ENCODE results near the gene SNX33.

SNX33 gene

GRCh38 chr15:75646944-75647364 lies 758 bp upstream of the SNX33 start:
- no peak for TF ChIP-seq CTCF (IDR thresholded peaks at IDR 0.05; ENCODE audit: unreplicated experiment in 3 of 3)
- Mint-ChIP-seq H3K4me3 (peak overlapping the region; percentile 93 to 96 (median 93)), H3K36me3 (ENCODE audit: low read depth) (peaks cover 19% of the 10 kb centered on the region), H3K9me3 (no peaks in the 10 kb centered on the region), H3K27ac (peak overlapping the region; percentile 67 to 79 (median 72)), H3K27me3 (ENCODE audit: low read depth) (peaks cover 6% of the 10 kb centered on the region), H3K4me1 (peaks cover 42% of the 10 kb centered on the region)

- H3K27me3 Mint-ChIP-seq (ENCODE audit: low read depth), result peaks cover 6% of the 10 kb centered on the region
- H3K27ac Mint-ChIP-seq, result peak overlapping the region; percentile 86 to 96 (median 94)
- no peaks in the 10 kb centered on the region for H3K9me3 Mint-ChIP-seq
- H3K4me1 Mint-ChIP-seq, result peaks cover 57% of the 10 kb centered on the region
- H3K36me3 Mint-ChIP-seq (ENCODE audit: low read depth), result peaks cover 19% of the 10 kb centered on the region
- H3K4me3 Mint-ChIP-seq, result peak overlapping the region; percentile 95 to 97 (median 96)
- TF ChIP-seq CTCF (IDR thresholded peaks at IDR 0.05; ENCODE audit: unreplicated experiment in 3 of 3), result no peak
These were observed 666 bp downstream of the SNX33 start for GRCh38 chr15:75648156-75649000.

GRCh38 chr15:75649045-75649761 lies 1.5 kb downstream of the SNX33 start:
- no peak for TF ChIP-seq CTCF (IDR thresholded peaks at IDR 0.05; ENCODE audit: unreplicated experiment in 3 of 3)
- H3K4me3 Mint-ChIP-seq, result peak overlapping the region; percentile 95 to 97 (median 96)
- H3K4me1 Mint-ChIP-seq, result peaks cover 60% of the 10 kb centered on the region
- no peaks in the 10 kb centered on the region for H3K9me3 Mint-ChIP-seq
- peaks cover 6% of the 10 kb centered on the region for H3K27me3 Mint-ChIP-seq (ENCODE audit: low read depth)
- peak overlapping the region; percentile 86 to 96 (median 94) for H3K27ac Mint-ChIP-seq
- peaks cover 19% of the 10 kb centered on the region for H3K36me3 Mint-ChIP-seq (ENCODE audit: low read depth)

DNA sequence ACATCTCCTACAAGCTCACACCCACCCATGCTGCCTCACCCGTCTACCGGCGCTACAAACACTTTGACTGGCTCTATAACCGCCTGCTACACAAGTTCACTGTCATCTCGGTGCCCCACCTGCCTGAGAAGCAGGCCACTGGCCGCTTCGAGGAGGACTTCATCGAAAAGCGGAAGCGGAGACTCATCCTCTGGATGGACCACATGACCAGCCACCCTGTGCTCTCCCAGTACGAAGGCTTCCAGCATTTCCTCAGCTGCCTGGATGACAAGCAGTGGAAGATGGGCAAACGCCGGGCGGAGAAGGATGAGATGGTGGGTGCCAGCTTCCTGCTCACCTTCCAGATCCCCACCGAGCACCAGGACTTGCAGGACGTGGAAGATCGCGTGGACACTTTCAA lies 2.1 kb downstream of the SNX33 start:
- peak overlapping the region; percentile 1 to 41 (median 12) for H3K27ac Mint-ChIP-seq
- peaks cover 60% of the 10 kb centered on the region for H3K4me1 Mint-ChIP-seq
- H3K27me3 Mint-ChIP-seq (ENCODE audit: low read depth), result peaks cover 6% of the 10 kb centered on the region
- no peak for TF ChIP-seq CTCF (IDR thresholded peaks at IDR 0.05; ENCODE audit: unreplicated experiment in 3 of 3)
- H3K9me3 Mint-ChIP-seq, result no peaks in the 10 kb centered on the region
- peak overlapping the region; percentile 95 to 97 (median 96) for H3K4me3 Mint-ChIP-seq
- H3K36me3 Mint-ChIP-seq (ENCODE audit: low read depth), result peaks cover 19% of the 10 kb centered on the region

DNA sequence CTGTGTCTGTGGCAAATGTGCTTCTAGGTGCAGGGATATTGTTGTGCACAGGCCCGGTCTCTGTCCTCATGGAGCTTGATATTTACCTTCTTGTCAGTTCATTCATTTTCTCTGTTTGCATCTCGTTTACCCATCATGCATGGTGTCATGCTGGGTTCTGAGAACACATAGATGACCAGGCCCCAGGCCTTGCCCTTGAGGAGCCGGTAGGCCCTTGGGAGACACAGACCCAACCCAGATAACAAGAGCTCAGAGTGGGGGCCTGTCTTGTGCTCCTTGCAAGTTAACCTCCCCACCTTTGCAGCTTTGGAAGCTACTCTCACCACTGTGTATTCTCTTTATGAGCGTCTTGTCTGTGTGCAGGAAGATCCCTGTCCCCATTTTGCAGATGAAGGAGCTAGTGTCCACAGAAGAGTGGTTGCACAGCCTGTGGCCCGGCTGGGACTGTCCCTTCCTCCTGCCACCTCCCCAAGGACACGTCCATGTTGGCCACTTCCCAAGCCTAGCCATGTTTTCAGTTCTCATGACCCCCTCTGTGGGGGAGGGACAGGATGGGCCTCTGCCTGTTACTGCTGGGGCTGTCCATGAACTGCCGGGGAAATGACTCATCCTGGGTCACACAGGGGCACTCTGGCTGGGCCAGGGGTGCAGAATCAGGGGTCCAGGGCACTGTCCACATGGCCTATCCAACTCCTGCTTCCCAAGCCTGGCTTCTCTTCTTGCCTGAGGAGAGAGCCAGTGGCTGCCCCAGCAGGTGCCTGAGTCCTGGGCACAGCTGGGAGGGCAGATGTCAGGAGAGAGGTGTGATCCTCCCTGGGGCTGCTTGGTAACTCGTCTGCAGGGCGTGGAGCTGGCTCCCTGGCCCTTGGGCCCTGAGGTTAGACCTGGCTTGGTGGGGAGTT lies 3.4 kb downstream of the SNX33 start:
- no peak for TF ChIP-seq CTCF (IDR thresholded peaks at IDR 0.05; ENCODE audit: unreplicated experiment in 3 of 3)
- peak overlapping the region; percentile 7 to 73 (median 62) for H3K27ac Mint-ChIP-seq
- H3K9me3 Mint-ChIP-seq, result no peaks in the 10 kb centered on the region
- H3K4me3 Mint-ChIP-seq, result peak overlapping the region; percentile 95 to 97 (median 96)
- peaks cover 21% of the 10 kb centered on the region for H3K36me3 Mint-ChIP-seq (ENCODE audit: low read depth)
- H3K27me3 Mint-ChIP-seq (ENCODE audit: low read depth), result peaks cover 4% of the 10 kb centered on the region
- peaks cover 60% of the 10 kb centered on the region for H3K4me1 Mint-ChIP-seq

Measured in nephron (organoid).